GM18505 (cell line): ENCODE results near the gene C8G.

ENCODE experiments used
- ATAC-seq: cut with Tn5 transposase; IDR thresholded peaks from one replicate; pipeline ENCODE4 v1.9.1; 2021; ENCODE audit not compliant: unreplicated experiment
- POLR2A ChIP-seq: IDR thresholded peaks from 4 replicates; pipeline ENCODE4 v1.6.1; 2011; ENCODE audit warnings: borderline replicate concordance; ENCODE audit not compliant: insufficient read depth, insufficient read length; ENCODE audit errors: extremely low read depth

C8G gene

DNA sequence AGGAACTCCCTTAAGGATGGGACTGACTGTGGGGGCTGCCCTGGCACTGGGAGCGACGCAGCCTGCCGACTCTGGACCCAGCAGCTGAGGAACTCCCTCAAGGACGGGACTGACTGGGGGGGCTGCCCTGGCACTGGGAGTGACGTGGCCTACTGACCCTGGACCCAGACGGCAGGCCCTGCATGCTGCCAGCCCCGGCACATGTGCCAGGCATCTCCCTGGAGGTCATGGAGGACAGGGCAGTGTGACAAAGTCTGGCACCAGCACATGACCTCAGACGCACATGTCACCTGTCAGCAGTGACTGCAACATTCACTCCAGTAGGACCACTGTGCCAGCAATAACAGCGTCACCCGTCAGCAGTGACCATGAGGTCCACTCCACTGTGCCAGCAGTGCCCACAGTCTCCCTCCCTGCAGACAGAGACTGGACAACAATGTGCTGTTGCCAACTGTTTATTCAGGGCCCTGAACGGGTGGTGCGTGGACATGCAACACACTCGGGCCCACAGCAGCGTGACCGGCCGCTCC, 5.0 kb upstream of the C8G start:
- TF ChIP-seq POLR2A = no peak
- no peak for ATAC-seq

GRCh38 chr9:136940526-136941230, 4.4 kb upstream of the C8G start:
- no peak for TF ChIP-seq POLR2A
- no peak for ATAC-seq

DNA sequence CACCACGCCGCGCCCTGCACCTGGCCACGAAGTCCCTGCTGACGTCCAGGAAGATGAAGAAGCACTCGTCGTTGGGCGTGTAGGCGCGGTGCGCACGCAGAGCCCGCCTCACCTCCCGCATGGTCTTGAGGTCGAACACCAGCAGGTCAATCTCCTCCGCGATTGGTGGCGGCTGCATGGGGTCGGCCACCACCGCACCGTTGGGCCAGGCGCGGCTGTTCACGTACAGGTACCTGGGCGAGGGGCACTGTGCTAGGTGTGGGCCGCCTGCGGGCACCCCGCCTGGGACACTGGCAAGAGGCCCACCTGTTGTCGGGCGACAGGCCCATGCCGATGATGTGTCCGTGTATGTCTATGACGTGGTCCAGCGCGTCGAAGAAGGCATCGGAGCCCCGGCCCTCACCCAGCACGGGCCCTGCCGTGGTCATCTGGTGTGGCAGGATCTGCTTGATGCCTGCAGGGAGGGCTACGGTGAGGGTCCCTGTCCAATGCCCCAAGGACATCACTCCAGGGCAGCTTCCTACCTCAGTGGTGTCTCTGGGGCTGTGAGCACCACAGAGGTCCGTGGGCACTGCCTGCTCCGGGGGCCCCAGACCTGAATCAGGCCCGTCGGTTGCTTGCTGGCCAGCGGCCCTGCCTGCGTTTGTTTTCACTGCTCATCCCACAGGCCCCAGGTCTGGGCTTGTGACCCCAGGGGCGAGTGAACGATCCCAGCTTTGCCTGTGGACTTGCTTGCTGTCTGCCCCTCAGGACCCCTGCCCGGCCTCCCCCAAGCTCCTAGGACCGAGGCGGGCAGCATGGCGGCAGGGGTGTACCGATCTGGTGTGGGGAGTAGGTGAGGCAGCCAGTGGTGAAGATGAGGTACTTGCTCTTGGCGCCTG, 3.6 kb upstream of the C8G start:
- no peak for TF ChIP-seq POLR2A
- no peak for ATAC-seq

DNA sequence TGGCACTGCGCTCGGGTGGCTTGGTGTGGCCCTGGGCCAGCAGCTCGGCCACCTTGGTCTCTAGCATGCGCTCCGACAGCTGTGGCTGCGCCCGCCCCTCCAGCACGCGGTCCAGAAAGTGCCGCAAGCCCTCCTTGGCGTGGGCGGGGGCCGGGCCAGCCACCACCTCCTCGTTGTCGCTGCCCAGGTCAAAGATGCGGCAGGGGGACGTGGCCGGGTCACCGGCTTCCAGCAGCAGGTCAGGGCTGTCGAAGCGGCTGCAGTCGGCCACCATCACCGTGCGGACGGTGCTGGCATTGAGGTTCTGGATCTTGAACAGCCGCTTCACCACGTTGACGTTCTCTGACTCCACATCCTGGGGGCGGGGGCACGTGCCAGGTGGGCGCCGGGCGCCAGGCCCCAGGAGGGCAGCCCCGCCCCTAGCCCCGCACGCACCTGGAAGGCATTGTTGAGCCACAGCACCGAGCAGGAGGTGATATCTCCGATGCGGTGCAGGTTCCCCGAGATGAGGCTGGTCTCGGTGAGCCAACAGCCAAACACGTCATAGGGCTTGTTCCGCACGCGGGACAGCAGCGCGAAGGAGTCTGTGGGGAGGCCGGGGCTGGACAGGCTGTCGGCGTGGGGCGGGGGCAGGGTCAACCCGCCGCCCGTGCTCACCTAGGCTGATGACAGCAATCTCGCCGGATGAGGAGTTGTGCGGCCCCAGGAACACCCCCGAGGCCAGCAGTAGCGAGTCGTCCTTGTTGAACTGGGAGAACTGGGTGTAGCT, 2.7 kb upstream of the C8G start:
- no peak for TF ChIP-seq POLR2A
- no peak for ATAC-seq

- TF ChIP-seq POLR2A = no peak
- ATAC-seq = no peak
Measured at GRCh38 chr9:136942881-136943230, 2.2 kb upstream of the C8G start.

DNA sequence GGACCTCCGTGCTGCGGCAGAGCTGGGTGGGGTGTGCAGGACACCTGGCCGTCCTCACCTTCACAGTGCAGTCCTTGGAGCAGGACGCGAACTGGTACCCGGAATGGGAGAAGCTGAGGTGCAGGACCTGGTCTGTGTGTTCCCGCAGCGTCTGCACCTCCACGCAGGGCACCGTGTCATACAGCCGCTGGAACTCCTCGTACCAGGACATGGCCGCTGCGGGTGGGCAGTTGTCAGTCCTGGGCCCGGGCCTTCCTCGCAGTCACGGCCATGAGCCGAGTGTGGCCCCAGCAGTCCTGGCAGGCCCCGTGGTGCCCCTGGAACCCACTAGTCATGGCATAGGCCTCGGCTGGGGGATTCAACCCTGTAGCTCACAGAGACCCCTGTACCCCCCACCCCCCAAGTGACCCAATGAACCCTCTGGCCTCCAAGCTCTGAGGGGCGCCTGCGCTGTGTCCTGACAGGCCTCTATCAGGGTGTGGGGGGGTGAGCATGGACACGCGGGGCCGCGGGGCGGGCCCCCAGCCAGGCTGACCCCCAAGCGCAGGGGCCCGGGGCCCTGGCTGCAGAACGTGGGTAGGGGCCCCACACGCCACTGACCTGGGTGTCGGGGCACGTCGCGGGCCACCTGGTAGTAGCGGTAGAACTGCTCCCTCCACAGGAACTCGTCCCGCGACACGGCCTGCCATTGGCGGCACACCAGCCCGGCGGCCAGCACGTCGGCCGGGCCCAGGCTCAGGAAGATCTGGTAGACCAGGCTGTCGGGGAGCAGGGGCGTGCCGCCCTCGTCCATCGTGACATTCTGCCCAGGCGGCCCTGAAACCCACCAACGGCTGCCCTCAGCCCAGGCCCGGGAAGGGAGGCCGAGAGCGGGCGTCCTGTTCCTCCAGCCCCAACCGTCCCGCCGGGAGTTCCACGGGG, 1.5 kb upstream of the C8G start:
- ATAC-seq = peak; percentile 8
- no peak for TF ChIP-seq POLR2A

DNA sequence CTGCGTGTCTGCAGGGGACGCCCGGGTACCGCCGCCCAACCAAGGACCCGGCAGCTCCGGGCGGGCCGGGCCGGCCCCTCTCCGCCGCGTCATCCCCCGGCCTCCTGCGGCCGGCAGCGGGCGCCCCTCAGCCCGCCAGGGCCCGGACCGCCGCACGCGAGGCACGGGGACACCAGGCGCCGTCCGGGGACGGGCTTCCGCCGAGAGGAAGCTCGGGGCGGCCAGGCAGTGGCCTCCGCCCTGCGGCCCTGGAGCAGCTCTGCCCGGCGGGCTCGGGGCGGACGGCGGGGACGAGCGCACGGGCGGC, 878 bp upstream of the C8G start:
- peak; percentile 30 for ATAC-seq
- no peak for TF ChIP-seq POLR2A

- no peak for TF ChIP-seq POLR2A
- no peak for ATAC-seq
Measured at GRCh38 chr9:136945333-136946227, 537 bp downstream of the C8G start.

- no peak for TF ChIP-seq POLR2A
- no peak for ATAC-seq
Measured at GRCh38 chr9:136946228-136947027, 1.4 kb downstream of the C8G start.

DNA sequence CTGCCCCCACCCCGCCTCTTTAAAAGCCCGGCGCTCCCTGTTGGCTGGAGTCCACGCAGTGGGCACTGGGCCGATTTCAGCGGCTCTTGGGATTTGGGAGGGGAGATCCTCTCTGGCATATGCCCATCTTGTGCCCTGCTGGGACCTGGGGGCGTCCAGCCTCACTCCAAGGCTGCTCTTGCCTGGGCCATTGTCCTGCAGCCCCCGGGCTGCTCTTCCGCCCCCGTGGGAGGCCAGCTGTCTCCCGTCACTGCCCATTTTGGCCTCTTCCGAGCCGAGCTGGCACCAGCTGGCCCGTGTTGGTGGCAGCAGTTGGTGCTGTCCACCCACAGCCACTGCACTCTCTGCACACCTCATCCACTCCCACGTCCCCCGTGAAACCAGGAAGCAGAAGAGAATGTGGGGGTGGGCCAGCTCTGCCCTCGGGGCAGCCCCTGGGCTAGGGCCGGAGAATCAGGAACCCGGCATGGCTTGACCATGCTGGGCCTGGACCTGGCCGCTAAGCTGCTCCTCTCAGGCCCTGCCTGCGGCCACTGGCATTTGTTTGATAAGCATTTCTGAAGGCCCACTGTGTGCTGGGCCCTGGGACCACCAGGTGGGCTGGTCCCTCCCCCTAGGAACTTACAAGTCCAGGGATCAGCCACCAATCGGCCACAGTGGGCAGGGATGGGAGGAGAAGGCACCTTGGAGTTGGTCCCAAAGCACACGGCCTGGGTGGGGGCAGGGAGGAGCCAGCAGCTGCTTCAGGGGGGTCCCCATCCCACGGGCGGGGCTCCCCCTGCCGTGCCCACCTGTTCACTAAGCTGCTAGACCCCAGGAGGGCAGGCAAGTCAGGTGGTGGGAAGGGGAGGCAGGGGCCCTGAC, 2.2 kb downstream of the C8G start:
- no peak for ATAC-seq

More for the DNA sequence above, 2.2 kb downstream of the C8G start:
- TF ChIP-seq POLR2A = no peak
